Common myeloid progenitor, CD34-positive (primary cell): ENCODE results near the gene RPTOR.
"Not testable (repeated sequence)": the region's sequence is repeated elsewhere in the genome, so short reads cannot be mapped to it uniquely, and the experiment has no call there.

ENCODE experiments used
- CTCF ChIA-PET: fragments of 350-600 bp; sonication (Branson Sonifier 250); formaldehyde crosslinking; loops from one replicate; lab custom pipeline; 2021; ENCODE audit warnings: antibody characterized with exemption; lab: Charles Lee
- POLR2A ChIA-PET: fragments of 350-600 bp; sonication (Branson Sonifier 250); formaldehyde crosslinking; loops from one replicate; lab custom pipeline; 2021; ENCODE audit warnings: antibody characterized with exemption; lab: Charles Lee
- DNase-seq, 3 donors: peaks; one replicate each; pipeline versions ENCODE4 v3.0.0 to v3.0.0-alpha.2; 2013
- H3K27ac ChIP-seq, 2 experiments: 1 replicate in 1 of 2; 2 replicates in 1 of 2; pipeline ENCODE4 v1.7.0; 2013; ENCODE audit warnings: inconsistent platforms in 2 of 2, low read length in 2 of 2, mild to moderate bottlenecking in 2 of 2, low read depth in 1 of 2, moderate library complexity in 1 of 2; ENCODE audit not compliant: severe bottlenecking in 2 of 2, insufficient read depth in 1 of 2, poor library complexity in 1 of 2
- H3K27me3 ChIP-seq, 5 experiments: replicated peaks in 2 of 5; 1 replicate in 3 of 5; 2 replicates in 2 of 5; pipeline versions ENCODE4 v1.6.1 to v1.7.0; 2013; ENCODE audit warnings: low read length in 4 of 5, mild to moderate bottlenecking in 2 of 5, moderate library complexity in 2 of 5, inconsistent platforms in 1 of 5; ENCODE audit not compliant: insufficient read depth in 5 of 5, control insufficient read depth in 4 of 5
- H3K36me3 ChIP-seq, 4 experiments: 1 replicate in 2 of 4; 2 replicates in 2 of 4; pipeline versions ENCODE4 v1.6.1 to v1.7.0; 2013; ENCODE audit warnings: low read length in 3 of 4, control low read depth in 1 of 4, mild to moderate bottlenecking in 1 of 4; ENCODE audit not compliant: control insufficient read depth in 4 of 4, insufficient read depth in 4 of 4
- H3K4me1 ChIP-seq, 4 experiments: 1 replicate in 3 of 4; 2 replicates in 1 of 4; pipeline versions ENCODE4 v1.6.1 to v1.7.1; 2013; ENCODE audit warnings: low read length in 3 of 4, mild to moderate bottlenecking in 3 of 4, control low read depth in 1 of 4, inconsistent platforms in 1 of 4, moderate library complexity in 1 of 4; ENCODE audit not compliant: control insufficient read depth in 4 of 4, insufficient read depth in 4 of 4; ENCODE audit errors: control extremely low read depth in 1 of 4
- H3K4me3 ChIP-seq, 7 experiments: 1 replicate in 4 of 7; 2 replicates in 3 of 7; pipeline versions ENCODE4 v1.5.1 to v1.7.0; 2013; ENCODE audit warnings: mild to moderate bottlenecking in 7 of 7, low read length in 6 of 7, moderate library complexity in 6 of 7, inconsistent platforms in 2 of 7, low read depth in 2 of 7, control low read depth in 1 of 7; ENCODE audit not compliant: insufficient read depth in 4 of 7, control insufficient read depth in 1 of 7; ENCODE audit errors: extremely low read depth in 1 of 7
- H3K9me3 ChIP-seq, 5 experiments: 1 replicate in 4 of 5; 2 replicates in 1 of 5; pipeline versions ENCODE4 v1.6.1 to v1.7.1; 2013; ENCODE audit warnings: low read length in 4 of 5, mild to moderate bottlenecking in 2 of 5, inconsistent platforms in 1 of 5, low read depth in 1 of 5, moderate library complexity in 1 of 5; ENCODE audit not compliant: control insufficient read depth in 4 of 5, insufficient read depth in 2 of 5; ENCODE audit errors: control extremely low read depth in 1 of 5
- WGBS: methylation state at CpG from one replicate; pipeline ENCODE4 v1.1.5; 2013; ENCODE audit not compliant: insufficient coverage; 5-methylcytosine and 5-hydroxymethylcytosine counted together

Gene RPTOR

DNA sequence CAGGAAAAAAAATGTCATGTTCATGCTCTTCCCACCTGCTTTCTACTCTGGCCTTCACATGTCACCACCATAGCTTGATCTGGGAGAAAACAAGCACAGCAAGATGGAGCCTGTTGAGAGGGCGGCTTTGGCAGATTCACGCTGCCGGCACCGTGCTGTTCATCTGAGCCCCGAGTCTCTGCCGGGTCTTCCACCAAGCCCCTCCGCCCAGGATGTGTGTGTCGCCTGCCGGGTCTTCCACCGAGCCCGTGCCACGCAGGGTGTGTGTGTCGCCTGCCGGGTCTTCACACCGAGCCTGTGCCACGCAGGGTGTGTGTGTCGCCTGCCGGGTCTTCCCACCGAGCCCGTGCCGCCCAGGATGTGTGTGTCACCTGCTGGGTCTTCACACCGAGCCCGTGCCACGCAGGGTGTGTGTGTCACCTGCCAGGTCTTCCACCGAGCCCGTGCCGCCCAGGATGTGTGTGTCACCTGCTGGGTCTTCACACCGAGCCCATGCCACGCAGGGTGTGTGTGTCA lies 330.9 kb downstream of the RPTOR start:
- H3K4me3 ChIP-seq, POLR2A ChIA-PET: not testable (repeated sequence)
- WGBS = 93% methylated on average over 15 of the region's 29 CpGs

DNA sequence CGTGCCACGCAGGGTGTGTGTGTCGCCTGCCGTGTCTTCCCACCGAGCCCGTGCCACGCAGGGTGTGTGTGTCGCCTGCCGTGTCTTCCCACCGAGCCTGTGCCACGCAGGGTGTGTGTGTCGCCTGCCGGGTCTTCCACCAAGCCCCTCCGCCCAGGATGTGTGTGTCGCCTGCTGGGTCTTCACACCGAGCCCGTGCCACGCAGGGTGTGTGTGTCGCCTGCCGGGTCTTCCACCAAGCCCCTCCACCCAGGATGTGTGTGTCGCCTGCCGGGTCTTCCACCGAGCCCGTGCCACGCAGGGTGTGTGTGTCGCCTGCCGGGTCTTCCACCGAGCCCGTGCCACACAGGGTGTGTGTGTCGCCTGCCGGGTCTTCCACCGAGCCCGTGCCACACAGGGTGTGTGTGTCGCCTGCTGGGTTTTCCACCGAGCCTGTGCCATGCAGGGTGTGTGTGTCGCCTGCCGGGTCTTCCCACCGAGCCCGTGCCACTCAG lies 331.9 kb downstream of the RPTOR start:
- H3K4me1 ChIP-seq = peaks cover 9 to 32% (median 25%) of the 10 kb centered on the region in 4 experiments
- H3K4me3 ChIP-seq, CTCF ChIA-PET, H3K9me3 ChIP-seq, H3K27ac ChIP-seq, POLR2A ChIA-PET, DNase-seq, H3K27me3 ChIP-seq: not testable (repeated sequence)
- peaks cover 0 to 18% (median 11%) of the 10 kb centered on the region in 4 experiments for H3K36me3 ChIP-seq
- 93% methylated on average over 30 of the region's 39 CpGs for WGBS

More for the DNA sequence above, 330.9 kb downstream of the RPTOR start:
- H3K27ac ChIP-seq, H3K27me3 ChIP-seq, H3K9me3 ChIP-seq, DNase-seq, CTCF ChIA-PET: not testable (repeated sequence)
- H3K4me1 ChIP-seq = peaks cover 14 to 40% (median 34%) of the 10 kb centered on the region in 4 experiments
- H3K36me3 ChIP-seq = peaks cover 0 to 17% (median 9%) of the 10 kb centered on the region in 4 experiments

DNA sequence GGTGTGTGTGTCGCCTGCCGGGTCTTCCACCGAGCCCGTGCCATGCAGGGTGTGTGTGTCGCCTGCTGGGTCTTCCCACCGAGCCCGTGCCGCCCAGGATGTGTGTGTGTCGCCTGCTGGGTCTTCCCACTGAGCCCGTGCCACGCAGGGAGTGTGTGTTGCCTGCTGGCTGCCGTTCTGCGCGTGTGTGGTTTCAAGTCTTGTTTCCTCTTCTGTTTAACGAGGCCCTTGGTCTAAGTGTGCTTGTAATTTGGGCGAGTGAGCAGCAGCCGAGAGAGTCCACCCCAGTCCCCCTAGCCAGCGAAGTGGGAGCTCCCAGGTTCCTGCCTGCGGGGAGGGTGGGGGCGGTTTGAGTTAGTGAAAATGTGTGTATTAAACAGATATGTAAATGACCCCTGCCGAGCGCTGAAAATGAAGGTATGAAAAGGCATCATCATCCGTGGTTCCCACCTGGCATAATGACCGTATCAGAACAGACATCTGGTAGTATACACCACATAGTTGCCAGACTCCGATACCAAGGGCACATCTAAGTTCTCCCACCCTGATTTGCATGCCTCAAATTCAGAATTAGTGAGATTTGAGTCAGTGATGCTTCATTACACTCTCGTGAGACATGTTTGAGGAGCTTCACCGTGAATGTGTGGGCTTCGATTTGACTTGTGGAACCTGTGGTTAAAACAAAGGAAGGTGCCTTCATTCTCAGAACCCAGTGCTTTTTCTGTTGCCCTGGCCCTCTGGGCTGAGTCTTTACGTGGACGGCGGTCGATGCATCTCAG lies 332.5 kb downstream of the RPTOR start:
- no peak overlapping the region for H3K27ac ChIP-seq
- peaks cover 3 to 26% (median 18%) of the 10 kb centered on the region in 4 experiments for H3K4me1 ChIP-seq
- H3K4me3 ChIP-seq = no peak overlapping the region
- ChIA-PET CTCF (interaction anchor here (1.0 to 1.4 kb wide), 2 partner anchors 9 to 723 kb away, joined by 3 to 5 read pairs; no protein-coding TSS in a partner anchor), POLR2A (no interaction called here)
- WGBS = 69% methylated on average over 29 of the region's 32 CpGs
- H3K27me3 ChIP-seq = no peaks in the 10 kb centered on the region
- peaks cover 0 to 23% (median 14%) of the 10 kb centered on the region in 4 experiments for H3K36me3 ChIP-seq
- DNase-seq = peak in 2 of 3 donors; percentile 57 to 77
- H3K9me3 ChIP-seq = no peaks in the 10 kb centered on the region

DNA sequence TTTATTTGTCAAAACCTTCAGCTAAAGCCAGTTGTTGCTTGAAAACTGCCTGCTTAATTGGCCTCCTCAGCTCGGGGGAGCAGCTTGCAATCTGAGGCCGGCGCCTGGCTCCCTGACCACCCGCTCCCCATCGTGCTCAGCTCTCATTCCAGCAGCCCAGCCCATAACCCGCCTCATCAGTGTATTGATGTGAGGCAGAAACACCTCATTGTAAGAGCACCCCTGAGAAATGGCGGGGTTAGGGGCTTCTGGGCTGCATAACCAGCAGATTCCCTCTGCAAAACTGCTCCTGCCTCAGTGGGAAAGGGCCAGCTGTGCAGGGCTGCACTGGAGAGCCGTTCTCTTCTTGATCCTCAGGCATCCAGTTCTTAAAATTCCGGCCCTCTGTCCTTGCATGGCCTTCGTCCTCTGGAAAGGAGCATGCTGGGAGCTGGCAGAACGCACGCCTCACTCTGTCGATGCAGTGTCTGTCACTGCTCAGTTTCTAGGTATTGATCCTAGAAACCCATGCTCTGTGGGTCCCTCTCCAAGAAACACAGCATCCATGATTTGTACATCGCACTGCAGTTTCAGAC lies 333.2 kb downstream of the RPTOR start:
- peaks cover 3 to 19% (median 12%) of the 10 kb centered on the region in 4 experiments for H3K4me1 ChIP-seq
- H3K27me3 ChIP-seq = no peaks in the 10 kb centered on the region
- H3K4me3 ChIP-seq = no peak overlapping the region
- H3K9me3 ChIP-seq = no peaks in the 10 kb centered on the region
- 96% methylated on average over 14 of the region's 14 CpGs for WGBS
- CTCF ChIA-PET = interaction anchor here (1.0 to 1.4 kb wide), 2 partner anchors 8 to 724 kb away, joined by 3 to 5 read pairs; no protein-coding TSS in a partner anchor
- DNase-seq = no peak
- POLR2A ChIA-PET = no interaction called here
- no peak overlapping the region for H3K27ac ChIP-seq
- H3K36me3 ChIP-seq = peaks cover 2 to 28% (median 20%) of the 10 kb centered on the region in 4 experiments

DNA sequence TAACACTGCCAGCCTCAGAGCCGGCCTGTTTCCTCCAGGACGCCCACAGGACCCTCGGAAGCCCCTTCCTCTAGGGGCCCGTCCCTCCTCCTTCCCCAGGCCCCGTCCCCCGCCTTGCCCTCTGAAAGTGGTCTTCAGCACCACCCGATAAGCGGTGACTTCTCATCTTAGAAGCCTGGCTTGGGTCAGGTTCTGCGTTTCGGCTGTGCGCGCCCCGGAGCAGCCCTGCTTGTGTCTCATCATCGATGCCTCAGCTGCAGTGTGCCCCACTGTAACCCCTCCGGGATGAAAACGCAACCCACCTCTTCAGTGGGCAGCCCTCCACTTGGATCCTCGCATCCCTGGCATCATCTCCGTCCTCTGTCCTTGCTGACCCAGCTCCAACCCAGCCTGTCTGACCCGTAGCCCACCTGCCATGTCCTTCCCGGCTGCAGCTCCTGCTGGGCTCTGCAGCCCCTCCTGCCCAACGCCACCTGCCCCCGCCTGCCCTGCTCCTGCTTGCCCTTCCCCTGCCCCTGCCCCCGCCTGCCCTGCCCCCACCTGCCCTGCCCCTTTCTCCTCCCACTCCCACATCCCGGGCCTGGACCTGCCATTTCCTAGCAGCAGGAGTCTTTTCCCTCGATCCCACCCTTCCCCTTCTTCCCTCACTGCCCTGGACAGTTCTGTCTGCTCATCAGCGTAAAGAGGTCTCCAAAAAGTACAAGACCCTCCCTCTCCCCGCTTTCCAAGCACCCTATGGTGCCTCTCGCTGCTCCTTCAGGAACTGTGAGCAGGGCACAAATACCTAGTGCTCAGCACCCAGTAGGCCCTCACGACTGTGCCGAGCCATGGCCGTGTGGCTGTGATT lies 334.5 kb downstream of the RPTOR start:
- Histone ChIP-seq H3K27me3 (no peaks in the 10 kb centered on the region), H3K9me3 (no peaks in the 10 kb centered on the region), H3K4me3 (no peak overlapping the region), H3K4me1 (peaks cover 0 to 8% (median 0%) of the 10 kb centered on the region in 4 experiments), H3K36me3 (peaks cover 4 to 40% (median 29%) of the 10 kb centered on the region in 4 experiments), H3K27ac (no peak overlapping the region)
- POLR2A ChIA-PET = no interaction called here
- CTCF ChIA-PET = no interaction called here
- 94% methylated on average over 25 of the region's 31 CpGs for WGBS
- DNase-seq = no peak

DNA sequence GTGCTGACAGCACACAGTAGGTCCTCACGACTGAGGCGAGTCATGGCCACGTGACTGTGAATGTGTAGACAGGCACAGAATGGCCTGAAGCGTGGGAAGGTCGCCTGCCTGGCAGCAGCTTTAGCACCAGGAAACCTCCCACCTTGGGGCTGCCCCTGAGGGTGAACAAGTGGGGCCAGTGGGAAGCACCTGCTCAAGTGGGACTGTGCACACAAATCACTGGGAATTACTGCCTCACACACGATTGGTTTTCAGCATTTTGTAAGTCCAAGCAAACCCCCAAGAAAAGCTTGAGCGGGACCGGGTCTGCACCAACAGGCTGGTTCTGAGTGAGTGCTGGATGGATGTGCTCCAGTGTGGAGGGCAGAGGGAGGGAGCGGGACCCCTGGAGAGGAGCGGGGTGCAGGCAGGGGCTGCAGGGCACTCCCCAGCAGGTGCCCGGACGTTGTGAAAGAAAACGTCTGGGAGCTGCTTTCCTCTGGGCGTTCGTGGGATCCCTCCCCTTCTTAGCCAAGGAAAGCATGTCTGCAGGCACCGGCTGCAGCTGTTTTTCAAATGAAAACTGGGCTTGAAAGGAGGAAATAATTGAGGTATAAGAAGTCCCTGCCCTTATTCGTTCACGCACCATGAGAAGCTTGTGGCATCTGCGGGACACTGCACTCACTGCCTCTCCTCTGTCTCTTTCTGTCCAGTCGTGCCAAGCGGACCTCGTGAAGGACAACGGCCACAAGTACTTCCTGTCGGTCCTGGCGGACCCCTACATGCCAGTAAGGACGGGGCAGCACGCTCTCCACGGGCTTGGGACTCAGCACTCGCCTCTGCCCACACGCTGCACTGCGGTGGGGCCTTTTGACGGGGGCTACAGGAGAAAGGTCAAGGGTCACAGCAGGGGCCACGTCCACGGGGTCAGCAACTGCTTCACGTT lies 335.3 kb downstream of the RPTOR start:
- WGBS = 92% methylated on average over 34 of the region's 35 CpGs
- no peaks in the 10 kb centered on the region for H3K27me3 ChIP-seq
- ChIA-PET POLR2A (interaction anchor here (0.6 kb wide), 1 partner anchor 13 kb away, joined by 3 read pairs; no protein-coding TSS in a partner anchor), CTCF (interaction anchor here (1.2 kb wide), 1 partner anchor 12 kb away, joined by 3 read pairs; no protein-coding TSS in a partner anchor)
- H3K4me3 ChIP-seq = no peak overlapping the region
- peaks cover 4 to 44% (median 35%) of the 10 kb centered on the region in 4 experiments for H3K36me3 ChIP-seq
- no peaks in the 10 kb centered on the region for H3K9me3 ChIP-seq
- peaks cover 0 to 8% (median 0%) of the 10 kb centered on the region in 4 experiments for H3K4me1 ChIP-seq
- no peak for DNase-seq
- H3K27ac ChIP-seq = no peak overlapping the region
